Measurements from ENCODE around the gene NDUFS6.

NDUFS6 gene

DNA sequence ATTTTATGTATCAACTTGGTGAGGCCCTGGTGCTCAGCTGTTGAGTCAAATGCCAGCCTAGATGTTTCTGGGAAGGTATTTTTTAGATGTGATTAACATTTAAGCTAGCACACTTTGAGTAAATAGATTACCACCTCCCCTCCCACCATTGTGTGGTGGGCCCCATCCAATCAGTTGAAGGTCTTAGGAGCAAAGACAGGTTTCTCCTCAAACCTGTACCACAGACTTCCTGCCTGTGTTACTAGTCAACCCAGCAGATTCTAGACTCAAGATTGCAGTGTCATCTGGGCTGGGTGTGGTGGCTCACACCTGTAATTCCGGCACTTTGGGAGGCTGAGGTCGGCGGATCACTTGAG is 35.3 kb upstream of the NDUFS6 start:
- DNase-seq (ENCODE audit: low read depth), result no peak

DNA sequence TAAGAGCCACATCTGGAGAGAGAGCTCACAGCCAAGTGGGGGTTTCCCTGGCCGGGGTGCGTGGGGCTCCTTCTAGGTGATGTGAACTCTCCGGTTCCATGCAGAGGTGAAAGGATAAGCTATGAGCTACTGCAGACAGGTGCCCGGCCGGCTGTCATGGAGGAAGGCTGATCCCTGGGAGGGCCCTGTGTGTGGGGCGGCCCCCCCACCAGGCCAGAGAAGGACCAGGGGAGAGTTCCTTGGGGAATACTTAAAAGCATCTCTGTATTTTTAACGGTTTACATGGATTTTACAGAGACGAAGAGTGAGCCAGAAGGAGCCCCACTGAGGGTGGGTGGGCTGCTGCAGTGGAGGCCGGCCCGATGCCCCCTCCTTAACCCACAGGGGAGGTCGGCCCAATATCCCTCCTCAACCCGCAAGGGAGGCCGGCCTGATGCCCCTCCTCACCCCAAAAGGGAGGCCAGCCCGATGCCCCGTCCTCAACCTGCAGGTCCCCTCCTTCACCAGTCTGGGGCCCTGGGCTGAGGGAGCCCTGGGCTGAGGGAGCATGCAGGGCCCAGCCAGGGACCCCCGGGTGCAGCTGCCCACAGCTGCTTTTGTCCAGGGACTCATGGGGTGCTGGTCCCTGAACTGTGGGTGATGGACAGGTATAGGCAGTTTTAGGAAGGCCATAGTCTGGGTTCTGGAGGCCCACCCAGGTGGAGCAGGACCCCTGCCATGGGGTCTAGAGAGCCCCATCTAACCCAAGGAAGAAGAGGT is 33.5 kb upstream of the NDUFS6 start:
- no peak for DNase-seq (ENCODE audit: low read depth)

DNA sequence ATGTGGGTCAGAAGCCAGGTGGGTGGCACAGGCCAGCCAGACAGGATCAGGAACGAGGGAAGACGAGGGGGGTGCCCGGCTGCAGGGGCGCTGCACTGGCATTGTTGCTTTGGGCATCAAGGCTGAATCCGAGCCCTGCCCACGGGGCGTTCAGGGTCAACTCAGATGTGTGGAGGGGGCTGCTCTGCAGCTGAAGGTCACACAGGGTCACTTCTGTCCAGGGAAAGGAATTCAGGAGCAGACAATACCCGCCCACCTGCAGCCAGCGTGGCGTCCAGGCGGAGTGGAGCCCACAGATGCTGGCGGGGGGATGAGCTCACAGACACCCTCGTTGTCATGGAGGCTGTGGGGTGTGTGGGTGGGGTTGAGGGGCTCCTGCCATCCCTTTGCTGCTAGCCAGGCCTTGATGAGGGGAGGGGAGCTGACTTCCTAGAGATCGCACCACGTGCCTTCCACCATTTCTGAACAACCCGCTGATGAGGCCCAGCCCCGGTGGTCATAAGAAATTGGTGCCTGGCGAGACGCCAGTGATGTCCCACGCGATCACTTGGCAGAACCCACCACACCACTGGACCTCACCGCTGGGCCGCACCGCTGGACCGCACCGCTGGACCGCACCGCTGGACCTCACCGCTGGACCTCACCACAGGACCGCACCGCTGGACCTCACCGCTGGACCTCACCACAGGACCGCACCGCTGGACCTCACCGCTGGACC is 32.8 kb upstream of the NDUFS6 start:
- DNase-seq (ENCODE audit: low read depth), result no peak

DNA sequence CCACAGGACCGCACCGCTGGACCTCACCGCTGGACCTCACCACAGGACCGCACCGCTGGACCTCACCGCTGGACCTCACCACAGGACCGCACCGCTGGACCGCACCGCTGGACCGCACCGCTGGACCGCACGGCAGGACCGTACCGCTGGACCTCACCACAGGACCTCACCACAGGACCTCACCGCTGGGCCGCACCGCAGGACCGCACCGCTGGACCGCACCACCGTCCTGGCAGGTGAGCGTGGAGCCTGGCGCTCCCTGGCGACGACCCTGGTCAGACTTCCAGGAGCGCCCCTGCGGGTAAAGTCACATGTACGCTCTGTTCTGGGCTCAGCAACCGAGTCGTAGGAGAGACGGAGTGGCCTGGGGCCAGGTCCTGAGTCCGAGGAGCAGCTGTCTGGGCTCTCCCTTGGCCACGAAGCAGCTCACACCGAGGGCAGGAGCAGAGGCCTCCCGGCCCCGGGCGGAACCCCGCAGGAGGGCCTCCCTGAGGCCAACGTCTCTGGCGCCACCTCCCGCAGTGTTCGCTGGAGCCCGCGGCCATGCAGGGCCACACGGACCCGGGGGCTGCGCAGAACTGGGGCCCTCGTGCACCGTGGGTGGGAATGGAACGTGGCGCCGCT is 32.1 kb upstream of the NDUFS6 start:
- DNase-seq (ENCODE audit: low read depth), result no peak

DNA sequence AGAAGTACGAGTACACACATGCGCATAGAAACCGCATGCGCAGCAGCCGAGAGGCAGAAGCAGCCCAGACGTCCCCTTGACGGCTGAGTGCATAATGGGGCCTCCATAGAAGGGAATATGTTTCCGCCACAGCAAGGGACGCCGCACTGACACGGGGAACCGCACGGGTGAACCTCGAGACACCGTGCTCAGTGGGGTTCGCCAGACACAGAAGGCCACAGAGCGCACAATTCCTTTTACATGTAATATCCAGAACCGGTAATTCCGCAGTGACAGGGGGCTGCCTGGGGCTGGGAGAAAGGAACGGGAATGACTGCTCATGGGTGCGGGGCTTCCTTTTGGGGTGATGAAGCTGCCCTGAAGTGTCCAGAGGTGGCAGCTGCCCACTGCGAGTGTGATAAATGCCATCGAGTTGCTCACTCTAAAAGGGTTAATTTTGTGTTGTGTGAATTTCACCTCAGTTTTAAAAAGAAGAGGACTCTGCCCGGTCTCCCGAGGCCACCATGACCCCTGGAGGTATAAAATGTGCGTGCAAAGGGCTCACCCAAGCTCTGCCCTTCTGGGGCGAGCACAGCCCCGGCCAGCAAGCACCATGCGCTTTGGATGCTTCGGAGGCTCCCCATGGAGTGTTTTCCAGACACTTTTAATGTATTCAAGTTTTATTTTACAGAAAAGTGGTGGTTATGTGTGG is 31.3 kb upstream of the NDUFS6 start:
- no peak for DNase-seq (ENCODE audit: low read depth)

DNA sequence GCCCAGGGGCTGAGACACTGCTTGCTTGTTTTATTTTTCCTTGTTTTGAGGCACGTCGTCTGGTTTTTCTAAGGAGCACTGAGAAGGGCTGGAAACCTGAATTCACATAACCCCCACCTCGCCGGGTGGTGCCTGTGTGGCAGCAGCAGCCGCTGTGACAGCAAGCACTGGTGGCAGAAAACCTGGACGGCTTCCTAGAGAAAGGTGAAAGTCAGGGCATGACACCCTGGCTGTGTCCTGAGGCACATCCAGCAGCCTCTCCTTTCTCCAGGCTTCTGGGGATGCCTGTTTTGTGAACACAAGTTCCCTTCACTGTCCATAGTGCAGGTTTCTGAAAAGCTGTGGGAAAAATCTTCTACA is 30.8 kb upstream of the NDUFS6 start:
- no peak for DNase-seq (ENCODE audit: low read depth)

DNA sequence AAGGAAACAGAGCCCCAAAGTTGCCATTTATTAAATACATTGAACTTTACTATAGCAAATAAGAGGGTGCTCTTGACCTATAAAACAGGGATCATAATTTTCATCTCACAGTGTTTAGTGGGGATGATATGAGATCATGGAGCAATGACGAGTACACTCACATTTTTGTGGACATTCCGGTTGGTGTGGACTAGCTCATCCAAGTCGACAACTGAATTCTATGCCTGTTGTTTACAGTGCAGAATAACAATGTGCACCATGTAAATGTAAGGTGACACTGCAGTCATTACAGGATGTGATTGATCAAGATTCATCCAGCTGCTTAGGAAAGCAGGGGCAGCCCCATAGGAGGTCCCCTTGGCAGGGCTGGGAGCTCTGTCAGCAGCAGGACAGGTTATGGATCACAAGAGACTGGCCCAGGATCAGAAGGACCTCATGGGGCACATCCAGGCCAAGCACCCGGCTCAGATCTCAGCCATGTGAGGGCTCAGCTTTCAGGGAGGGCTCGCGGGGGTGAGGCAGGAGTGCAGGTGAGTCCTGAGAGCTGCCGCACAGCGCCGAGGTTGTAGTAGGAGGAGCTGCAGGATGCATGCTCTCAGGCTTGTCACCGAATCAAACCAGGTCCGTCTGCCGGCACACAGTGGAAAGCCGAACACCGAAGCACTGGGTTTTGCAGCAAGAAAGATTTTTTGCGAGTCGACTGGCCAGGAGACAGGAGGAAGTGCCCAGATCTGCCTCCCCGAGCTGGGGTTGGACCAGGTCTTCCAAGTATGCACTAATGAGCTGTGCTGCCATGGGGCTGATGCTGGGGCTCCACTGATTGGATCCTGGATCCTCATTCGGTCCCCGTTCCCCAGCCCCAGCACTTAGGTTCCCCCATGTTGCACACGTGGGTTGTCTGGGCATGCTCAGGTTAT is 29.8 kb upstream of the NDUFS6 start:
- DNase-seq (ENCODE audit: low read depth), result no peak

DNA sequence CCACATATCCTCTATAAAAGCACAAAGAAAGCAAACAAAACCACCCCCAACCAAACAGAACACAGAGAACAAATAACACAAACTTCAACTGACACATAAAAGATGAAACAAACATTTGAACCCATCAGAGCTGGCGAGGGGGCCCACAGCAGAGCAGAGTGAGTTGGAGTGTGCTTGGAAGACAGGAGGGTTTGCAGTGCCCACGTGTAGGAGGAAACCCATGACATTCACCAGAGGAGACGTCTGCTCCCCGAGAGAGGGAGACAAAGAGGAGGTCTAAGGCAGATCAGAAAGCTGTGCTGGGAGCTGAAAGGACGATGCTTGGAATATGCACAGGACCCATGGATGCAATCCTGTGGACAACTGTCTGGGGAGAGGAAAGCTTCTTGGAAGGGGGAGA is 28.6 kb upstream of the NDUFS6 start:
- peak; percentile 20 for DNase-seq (ENCODE audit: low read depth)

DNA sequence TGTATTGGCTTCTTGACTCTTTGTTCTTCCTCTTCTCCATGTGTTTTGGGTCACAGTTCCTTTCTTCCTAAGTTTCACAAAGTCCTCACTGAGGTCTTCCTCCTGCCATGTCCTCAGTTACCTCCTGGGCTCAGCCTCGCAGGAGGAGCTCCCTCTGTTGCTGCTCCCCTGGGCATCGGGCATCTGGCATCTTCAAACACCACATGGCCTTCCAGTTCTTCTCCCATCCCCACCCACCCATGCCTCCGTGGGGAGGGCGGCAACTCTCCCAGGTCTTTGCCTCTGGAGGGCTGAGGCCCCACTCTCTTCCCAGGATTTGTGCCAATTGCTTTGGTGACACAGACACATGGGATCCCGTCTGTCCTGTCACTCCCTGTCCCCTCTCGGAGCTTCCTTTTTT is 24.4 kb upstream of the NDUFS6 start:
- no peak for DNase-seq (ENCODE audit: low read depth)

DNA sequence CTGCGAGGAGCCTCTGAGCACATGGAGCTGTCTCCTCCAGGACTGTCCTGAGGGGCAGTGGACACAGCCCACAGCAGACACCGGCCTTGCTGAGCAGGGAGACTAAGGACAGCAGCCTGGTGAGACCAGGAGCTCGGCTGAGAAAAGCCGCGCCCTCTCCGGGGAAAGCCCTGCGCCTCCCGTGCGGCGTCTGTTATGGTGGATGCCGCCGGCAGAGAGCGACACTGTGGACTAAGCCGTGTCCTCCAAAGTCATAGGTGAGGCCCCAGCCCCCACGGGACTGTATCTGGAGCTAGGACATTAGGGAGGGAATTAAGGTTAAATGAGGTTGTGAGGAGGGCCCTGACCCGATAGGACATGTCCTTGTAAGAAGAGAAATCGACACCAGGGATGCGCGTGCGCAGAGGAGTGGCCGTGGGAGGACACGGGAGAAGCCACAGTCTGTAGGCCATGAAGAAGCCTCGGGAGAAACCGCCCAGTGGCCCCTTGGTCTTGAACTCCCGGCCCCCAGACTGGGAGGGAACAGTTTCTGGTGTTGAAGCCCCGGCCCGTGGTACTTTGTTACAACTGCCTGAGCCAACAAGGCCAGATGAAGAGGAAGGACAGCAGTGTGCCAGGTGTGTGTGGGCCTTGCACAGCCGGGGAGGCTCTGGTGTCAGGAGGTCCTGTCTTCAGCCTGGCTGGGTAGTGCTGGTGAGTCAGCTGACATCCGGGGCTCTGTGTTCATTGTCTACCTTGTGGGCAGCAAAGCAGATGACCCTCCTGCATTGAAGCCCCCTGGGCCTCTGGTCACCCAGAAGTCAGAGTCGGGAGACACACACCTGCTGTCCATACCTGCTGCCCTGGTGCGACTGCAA is 23.7 kb upstream of the NDUFS6 start:
- DNase-seq (ENCODE audit: low read depth), result no peak

DNA sequence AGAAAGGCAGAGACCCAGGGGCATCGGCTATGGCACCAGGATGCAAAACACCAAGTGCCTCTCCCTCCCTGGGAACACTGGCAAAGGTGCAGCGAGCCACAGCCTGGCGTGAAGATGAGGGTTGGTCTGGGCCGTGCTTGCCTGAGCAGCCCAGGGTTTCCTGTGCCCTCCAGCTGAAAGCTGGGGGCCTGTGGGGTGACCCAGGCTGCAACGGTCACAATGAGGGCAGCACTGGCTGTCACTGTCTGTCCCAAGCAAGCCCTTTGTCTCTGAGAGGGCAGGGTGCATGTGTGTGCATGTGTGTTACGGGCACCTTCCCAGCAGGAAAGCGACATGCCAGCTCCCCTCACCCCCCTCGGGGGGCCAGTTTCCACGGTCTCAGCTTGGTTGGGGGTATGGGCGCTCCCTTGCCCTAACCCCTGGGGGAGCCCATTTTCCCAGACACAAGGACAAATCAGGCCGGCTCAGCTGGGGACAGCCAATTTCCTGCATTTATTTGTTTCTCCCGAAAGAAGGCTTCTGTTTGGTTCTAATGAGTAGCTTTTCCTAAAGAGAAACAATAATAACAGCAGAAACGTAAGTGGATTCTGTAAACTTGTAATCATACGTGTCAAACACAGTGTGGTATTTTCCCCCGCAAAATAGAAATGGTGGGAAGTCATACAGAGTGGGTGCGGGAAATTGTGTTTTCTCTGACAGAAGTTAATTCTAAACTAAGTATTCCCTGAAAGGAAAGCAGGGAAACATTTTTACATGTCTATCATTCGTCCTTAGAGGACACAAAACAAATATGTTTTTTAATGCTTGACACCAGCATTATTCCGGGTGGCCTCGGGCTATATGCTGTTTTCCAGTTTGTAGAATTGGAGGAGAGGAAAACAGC is 22.8 kb upstream of the NDUFS6 start:
- no peak for DNase-seq (ENCODE audit: low read depth)

DNA sequence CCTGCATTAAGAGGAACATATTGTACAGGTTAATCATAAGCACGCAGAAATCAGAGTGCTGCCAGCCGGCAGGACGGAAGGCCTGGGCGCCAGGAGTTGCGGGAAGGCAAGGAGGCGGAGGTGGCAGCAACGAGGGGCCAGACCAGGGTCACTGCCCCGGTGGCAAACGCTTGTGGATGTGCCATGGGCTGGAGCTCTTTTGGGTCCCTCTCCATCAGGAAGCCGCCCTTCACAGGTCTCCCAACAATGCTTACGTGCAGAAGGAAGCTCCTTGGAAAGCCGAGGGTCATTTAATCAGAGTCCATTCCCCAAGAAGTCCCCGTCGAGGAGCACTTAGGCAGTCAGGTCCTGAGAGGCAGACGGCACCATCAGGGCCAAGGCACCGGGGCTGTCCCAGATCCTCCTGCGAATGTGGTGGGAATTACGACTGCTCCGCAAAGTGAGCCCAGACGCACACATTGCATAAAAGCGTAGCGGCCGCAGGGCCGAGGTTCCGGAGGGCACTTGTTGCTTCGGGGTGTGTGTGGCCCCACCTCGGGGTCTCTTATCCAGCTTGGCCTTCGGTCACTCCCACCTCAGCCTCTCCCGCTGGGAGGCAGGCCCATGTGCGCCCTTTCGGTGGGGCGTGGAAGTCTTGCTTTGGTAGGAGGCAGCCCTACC is 22.1 kb upstream of the NDUFS6 start:
- no peak for DNase-seq (ENCODE audit: low read depth)

DNA sequence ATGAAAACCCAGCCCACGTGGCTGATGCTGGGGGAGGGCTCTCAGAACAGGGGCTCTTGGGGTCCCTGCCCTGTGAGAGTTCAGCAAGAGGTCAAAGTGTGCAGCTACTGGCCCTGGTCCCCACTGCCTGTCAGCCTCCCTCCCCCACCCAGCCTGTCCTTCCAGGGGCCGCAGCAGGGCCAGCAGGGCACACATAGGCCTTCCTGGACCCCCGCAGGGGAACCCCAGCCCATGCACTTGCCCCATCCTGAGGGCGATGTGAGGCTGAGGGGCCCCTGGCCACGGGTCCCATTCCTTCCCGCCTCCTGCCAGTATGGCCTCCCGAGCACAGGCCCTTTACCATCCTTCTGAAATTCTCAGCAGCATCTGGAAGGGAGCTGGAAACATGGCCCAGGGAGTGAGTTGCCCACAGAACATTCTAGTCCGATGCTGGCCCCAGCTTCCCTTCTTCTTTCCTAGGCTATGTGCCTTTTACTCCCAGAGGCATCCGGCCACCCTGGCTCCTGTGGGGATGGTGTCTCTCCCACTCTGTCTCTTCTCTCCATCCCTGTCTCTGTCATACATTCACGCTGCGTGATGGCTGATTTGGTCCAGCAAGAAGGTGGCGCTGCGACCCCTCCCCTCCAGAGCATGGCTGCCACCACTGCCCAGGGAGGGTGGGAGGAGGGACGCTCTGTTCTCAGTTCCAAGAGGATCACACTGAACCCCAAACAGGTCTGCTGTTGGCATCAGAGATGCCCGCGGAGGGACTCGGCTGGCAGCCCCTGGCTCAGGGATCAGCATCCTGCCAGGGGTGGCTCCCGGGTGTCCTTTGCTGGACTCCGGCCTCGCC is 21.2 kb upstream of the NDUFS6 start:
- no peak for DNase-seq (ENCODE audit: low read depth)

DNA sequence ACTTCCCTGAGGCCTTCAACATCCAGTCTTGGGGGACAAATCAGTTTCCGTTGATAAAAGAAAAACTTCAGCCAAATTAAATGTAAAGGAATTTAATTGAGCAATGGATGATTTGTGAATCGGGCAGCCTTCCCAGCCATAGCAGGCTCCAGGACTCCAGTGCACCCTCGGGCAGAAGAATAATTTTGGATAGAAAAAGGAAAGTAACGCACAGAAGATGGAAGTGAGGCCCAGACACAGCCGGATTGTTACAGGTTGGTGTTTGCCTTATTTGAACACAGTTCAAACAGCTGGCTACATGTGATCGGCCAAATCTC is 20.6 kb upstream of the NDUFS6 start:
- DNase-seq (ENCODE audit: low read depth), result no peak

DNA sequence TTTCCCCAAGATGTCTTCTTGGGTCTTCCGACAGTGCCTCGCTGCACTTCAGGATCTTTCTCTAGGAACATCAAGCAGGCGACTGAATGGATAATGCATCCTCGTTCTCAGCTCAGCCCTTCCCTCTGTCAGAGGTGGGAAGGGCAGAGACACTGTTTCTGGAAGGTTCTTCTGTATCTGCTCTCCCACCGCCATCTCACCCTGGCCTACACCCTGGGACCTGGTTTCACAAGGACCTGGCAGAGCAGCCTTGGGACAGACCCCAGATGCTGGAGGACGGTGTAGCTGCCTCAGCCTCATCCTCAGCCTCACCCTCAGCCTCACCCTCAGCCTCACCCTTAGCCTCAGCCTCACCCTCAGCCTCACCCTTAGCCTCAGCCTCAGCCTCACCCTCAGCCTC is 20.1 kb upstream of the NDUFS6 start:
- DNase-seq (ENCODE audit: low read depth), result no peak

DNA sequence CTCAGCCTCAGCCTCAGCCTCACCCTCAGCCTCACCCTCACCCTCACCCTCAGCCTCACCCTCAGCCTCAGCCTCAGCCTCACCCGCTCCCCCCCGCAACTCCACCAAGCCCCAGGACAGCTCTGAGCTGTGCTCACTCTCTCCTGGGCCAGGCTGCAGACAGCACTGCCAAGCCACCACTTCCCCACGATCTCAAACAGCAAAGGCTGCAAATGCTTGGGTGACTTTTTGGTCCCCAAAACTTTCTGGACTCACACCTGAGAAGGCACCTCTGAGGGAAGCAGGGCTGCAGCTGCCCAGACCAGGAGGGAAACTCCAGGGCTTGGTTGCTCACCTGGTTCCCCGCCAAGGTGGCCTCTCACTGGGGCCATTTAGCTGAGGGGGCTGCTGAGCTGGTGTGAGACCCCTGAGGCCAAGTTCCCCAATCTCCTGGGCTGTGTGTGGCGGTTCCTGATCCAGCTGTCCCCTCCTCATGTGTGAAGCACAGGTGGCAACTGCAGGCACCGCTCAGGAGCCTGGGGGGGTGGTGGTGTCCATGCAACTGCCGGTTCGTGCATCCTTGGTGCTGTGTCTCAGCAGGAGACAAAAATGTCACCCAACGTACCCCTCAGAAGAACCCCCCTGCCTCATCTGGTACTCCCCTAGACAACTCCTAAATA is 19.4 kb upstream of the NDUFS6 start:
- no peak for DNase-seq (ENCODE audit: low read depth)

DNA sequence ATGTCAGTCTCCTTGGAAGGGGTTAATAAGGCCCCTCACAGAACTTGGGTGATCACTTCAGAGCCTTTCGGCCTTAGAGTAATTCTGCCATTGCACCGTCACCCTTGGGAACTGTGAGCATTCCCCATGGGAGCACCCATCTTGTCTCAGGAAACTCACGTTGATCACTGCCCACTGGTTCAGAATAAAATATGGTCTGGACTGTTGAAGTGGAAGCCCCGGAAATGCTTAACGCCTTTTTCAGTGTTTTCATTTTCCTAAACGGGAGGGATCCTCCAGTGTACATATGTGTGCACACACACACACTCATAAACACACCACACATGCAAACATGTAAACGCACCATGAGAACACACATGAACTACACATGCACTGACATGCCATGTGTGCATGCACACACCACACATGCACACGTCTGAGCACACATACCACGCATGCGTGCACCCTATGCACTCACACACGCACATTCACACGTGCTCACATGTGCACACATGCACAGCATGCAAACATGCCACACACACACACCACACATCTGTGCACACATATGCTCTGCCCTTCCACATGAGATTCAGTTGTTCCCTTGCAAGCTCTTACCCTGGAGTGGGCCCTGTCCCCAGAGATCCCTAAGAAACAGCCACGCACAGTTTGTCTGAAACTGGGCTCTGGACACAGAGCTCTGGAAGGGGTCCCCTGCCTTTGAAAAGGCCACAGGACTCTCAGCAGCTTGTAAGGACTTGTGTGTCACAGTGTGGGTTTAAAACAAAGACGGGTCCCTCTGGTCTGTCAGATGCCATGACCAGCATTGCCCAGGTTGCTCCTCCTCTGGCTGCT is 18.6 kb upstream of the NDUFS6 start:
- no peak for DNase-seq (ENCODE audit: low read depth)

Measured in GM04504 (cell line).